Measurements from ENCODE around the gene KANSL1. TPM values are rescaled to one million over a fixed set of nuclear protein-coding genes. Genes with fewer than 3 reads are reported as not detected.

KANSL1 gene
- total RNA-seq, 1 donor from 2014 or later: 102 TPM

DNA sequence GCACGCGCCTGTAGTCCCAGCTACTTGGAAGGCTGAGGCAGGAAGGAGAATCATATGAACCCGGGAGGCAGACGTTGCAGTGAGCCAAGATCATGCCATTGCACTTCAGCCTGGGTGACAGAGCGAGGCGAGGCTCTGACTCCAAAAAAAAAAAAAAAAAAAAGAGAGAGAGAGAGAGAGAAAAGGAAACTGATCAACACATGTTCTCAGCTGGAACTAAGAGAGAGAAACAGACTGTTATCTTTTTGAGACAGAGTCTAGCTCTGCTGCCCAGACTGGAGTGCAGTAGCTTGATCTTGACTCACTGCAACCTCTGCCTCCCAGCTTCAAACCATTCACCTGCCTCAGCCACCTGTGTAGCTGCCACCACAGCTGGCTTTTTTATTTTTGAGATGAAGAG is 133.7 kb downstream of the KANSL1 start:
- no peak for DNase-seq (ENCODE audit: extremely low spot score, unreplicated experiment)
- Mint-ChIP-seq H3K27me3 (ENCODE audit: unreplicated experiment) (no peaks in the 10 kb centered on the region), H3K27ac (ENCODE audit: unreplicated experiment) (no peak overlapping the region), H3K4me1 (ENCODE audit: unreplicated experiment) (peaks cover 37% of the 10 kb centered on the region), H3K36me3 (ENCODE audit: unreplicated experiment) (peaks cover 40% of the 10 kb centered on the region), H3K9me3 (ENCODE audit: unreplicated experiment) (no peaks in the 10 kb centered on the region), H3K4me3 (ENCODE audit: unreplicated experiment) (no peak overlapping the region)
- TF ChIP-seq, protein P1, sequence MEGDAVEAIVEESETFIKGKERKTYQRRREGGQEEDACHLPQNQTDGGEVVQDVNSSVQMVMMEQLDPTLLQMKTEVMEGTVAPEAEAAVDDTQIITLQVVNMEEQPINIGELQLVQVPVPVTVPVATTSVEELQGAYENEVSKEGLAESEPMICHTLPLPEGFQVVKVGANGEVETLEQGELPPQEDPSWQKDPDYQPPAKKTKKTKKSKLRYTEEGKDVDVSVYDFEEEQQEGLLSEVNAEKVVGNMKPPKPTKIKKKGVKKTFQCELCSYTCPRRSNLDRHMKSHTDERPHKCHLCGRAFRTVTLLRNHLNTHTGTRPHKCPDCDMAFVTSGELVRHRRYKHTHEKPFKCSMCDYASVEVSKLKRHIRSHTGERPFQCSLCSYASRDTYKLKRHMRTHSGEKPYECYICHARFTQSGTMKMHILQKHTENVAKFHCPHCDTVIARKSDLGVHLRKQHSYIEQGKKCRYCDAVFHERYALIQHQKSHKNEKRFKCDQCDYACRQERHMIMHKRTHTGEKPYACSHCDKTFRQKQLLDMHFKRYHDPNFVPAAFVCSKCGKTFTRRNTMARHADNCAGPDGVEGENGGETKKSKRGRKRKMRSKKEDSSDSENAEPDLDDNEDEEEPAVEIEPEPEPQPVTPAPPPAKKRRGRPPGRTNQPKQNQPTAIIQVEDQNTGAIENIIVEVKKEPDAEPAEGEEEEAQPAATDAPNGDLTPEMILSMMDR (IDR thresholded peaks at IDR 0.05): no peak

GRCh38 chr17:46057366-46057765 is 135.9 kb downstream of the KANSL1 start:
- H3K36me3 Mint-ChIP-seq (ENCODE audit: unreplicated experiment): peaks cover 43% of the 10 kb centered on the region
- no peaks in the 10 kb centered on the region for H3K9me3 Mint-ChIP-seq (ENCODE audit: unreplicated experiment)
- TF ChIP-seq, protein P1 (IDR thresholded peaks at IDR 0.05): no peak
- H3K4me3 Mint-ChIP-seq (ENCODE audit: unreplicated experiment): no peak overlapping the region
- H3K27me3 Mint-ChIP-seq (ENCODE audit: unreplicated experiment): no peaks in the 10 kb centered on the region
- peak overlapping the region; percentile 75 for H3K27ac Mint-ChIP-seq (ENCODE audit: unreplicated experiment)
- DNase-seq (ENCODE audit: extremely low spot score, unreplicated experiment): no peak
- H3K4me1 Mint-ChIP-seq (ENCODE audit: unreplicated experiment): peaks cover 24% of the 10 kb centered on the region

GRCh38 chr17:46056800-46057304 is 136.4 kb downstream of the KANSL1 start:
- no peak for DNase-seq (ENCODE audit: extremely low spot score, unreplicated experiment)

DNA sequence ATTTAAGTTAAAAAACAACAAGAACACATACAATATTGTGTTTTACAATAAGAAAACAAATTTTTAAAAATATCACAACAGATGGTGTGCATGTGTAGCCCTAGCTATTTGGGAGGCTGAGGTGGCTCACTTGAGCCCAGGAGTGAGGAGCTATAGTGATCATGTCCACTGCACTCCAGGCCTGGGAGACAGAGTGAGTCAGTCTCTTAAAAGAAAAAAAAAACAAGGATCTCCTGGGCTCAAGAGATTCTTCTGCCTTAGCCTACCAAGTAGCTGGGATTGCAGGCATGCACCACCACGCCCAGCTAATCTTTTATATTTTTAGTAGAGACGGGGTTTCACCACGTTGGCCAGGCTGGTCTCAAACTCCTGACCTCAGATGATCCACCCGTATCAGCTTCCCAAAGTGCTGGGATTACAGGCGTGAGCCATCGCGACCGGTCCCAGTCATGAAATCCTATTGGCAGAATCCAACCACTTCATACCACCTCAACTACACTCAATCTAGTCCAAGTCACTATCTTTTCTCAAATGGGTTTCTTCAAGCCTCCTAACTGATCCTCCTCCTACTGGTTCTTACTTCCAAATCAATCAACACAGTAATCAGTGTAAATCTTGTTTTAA is 139.2 kb downstream of the KANSL1 start:
- no peak for DNase-seq (ENCODE audit: extremely low spot score, unreplicated experiment)
- Mint-ChIP-seq H3K4me3 (ENCODE audit: unreplicated experiment) (no peak overlapping the region), H3K9me3 (ENCODE audit: unreplicated experiment) (no peaks in the 10 kb centered on the region), H3K36me3 (ENCODE audit: unreplicated experiment) (peaks cover 44% of the 10 kb centered on the region), H3K27ac (ENCODE audit: unreplicated experiment) (no peak overlapping the region), H3K27me3 (ENCODE audit: unreplicated experiment) (no peaks in the 10 kb centered on the region), H3K4me1 (ENCODE audit: unreplicated experiment) (peaks cover 24% of the 10 kb centered on the region)
- TF ChIP-seq, protein P1 (IDR thresholded peaks at IDR 0.05): no peak

More at GRCh38 chr17:46056800-46057304, 136.4 kb downstream of the KANSL1 start:
- H3K4me1 Mint-ChIP-seq (ENCODE audit: unreplicated experiment): peaks cover 24% of the 10 kb centered on the region
- peaks cover 44% of the 10 kb centered on the region for H3K36me3 Mint-ChIP-seq (ENCODE audit: unreplicated experiment)
- no peaks in the 10 kb centered on the region for H3K27me3 Mint-ChIP-seq (ENCODE audit: unreplicated experiment)
- H3K4me3 Mint-ChIP-seq (ENCODE audit: unreplicated experiment): no peak overlapping the region
- TF ChIP-seq, protein P1 (IDR thresholded peaks at IDR 0.05): no peak
- H3K9me3 Mint-ChIP-seq (ENCODE audit: unreplicated experiment): no peaks in the 10 kb centered on the region
- H3K27ac Mint-ChIP-seq (ENCODE audit: unreplicated experiment): peak overlapping the region; percentile 75

- Mint-ChIP-seq H3K36me3 (ENCODE audit: unreplicated experiment) (peaks cover 37% of the 10 kb centered on the region), H3K4me3 (ENCODE audit: unreplicated experiment) (no peak overlapping the region), H3K9me3 (ENCODE audit: unreplicated experiment) (no peaks in the 10 kb centered on the region), H3K27ac (ENCODE audit: unreplicated experiment) (no peak overlapping the region), H3K27me3 (ENCODE audit: unreplicated experiment) (no peaks in the 10 kb centered on the region), H3K4me1 (ENCODE audit: unreplicated experiment) (peaks cover 7% of the 10 kb centered on the region)
- no peak for DNase-seq (ENCODE audit: extremely low spot score, unreplicated experiment)
- TF ChIP-seq, protein P1 (IDR thresholded peaks at IDR 0.05): no peak
Measured at GRCh38 chr17:46049656-46050055, 143.6 kb downstream of the KANSL1 start.

Data from osteocyte (in vitro differentiated cells).